Measurements from ENCODE around the gene SLC10A1. TPM values are rescaled to one million over a fixed set of nuclear protein-coding genes. Genes with fewer than 3 reads are reported as not detected.
"Not testable (repeated sequence)": the region's sequence is repeated elsewhere in the genome, so short reads cannot be mapped to it uniquely, and the experiment has no call there.

Gene SLC10A1
- total RNA-seq, 1 donor from 2014 or later: 0.86 TPM

GRCh38 chr14:69770559-69770958, 26.5 kb downstream of the SLC10A1 start:
- DNase-seq (ENCODE audit: low spot score): no peak

- no peak for DNase-seq (ENCODE audit: low spot score)
Observed at GRCh38 chr14:69769623-69770022, 27.4 kb downstream of the SLC10A1 start.

- DNase-seq (ENCODE audit: low spot score): no peak
Observed at GRCh38 chr14:69768873-69769272, 28.2 kb downstream of the SLC10A1 start.

- peak; percentile 92 for DNase-seq (ENCODE audit: low spot score)
Observed at GRCh38 chr14:69767369-69767999, 29.6 kb downstream of the SLC10A1 start.

GRCh38 chr14:69766984-69767368, 30.1 kb downstream of the SLC10A1 start, which contains the start of gene SRSF5:
Gene SRSF5 (plus strand): TSS chr14:69767142. CDS start chr14:69768157, 1,015 bp downstream.
- peak; percentile 96 for DNase-seq (ENCODE audit: low spot score)

- DNase-seq (ENCODE audit: low spot score): no peak
Observed at GRCh38 chr14:69763761-69764510, 33.1 kb downstream of the SLC10A1 start.

GRCh38 chr14:69760810-69761209, 36.2 kb downstream of the SLC10A1 start:
- no peak for DNase-seq (ENCODE audit: low spot score)

- no peak for DNase-seq (ENCODE audit: low spot score)
Observed at GRCh38 chr14:69756298-69756697, 40.7 kb downstream of the SLC10A1 start.

GRCh38 chr14:69755784-69756183, 41.3 kb downstream of the SLC10A1 start:
- peak; percentile 71 for DNase-seq (ENCODE audit: low spot score)

- no peak for DNase-seq (ENCODE audit: low spot score)
Observed at GRCh38 chr14:69755296-69755695, 41.7 kb downstream of the SLC10A1 start.

GRCh38 chr14:69754487-69754886, 42.6 kb downstream of the SLC10A1 start:
- DNase-seq (ENCODE audit: low spot score): no peak

- DNase-seq (ENCODE audit: low spot score): no peak
Observed at GRCh38 chr14:69753860-69754259, 43.2 kb downstream of the SLC10A1 start.

GRCh38 chr14:69752773-69753172, 44.3 kb downstream of the SLC10A1 start:
- no peak for DNase-seq (ENCODE audit: low spot score)

GRCh38 chr14:69750495-69750894, 46.5 kb downstream of the SLC10A1 start:
- no peak for DNase-seq (ENCODE audit: low spot score)

- no peak for DNase-seq (ENCODE audit: low spot score)
Observed at GRCh38 chr14:69749956-69750355, 47.1 kb downstream of the SLC10A1 start.

- peak; percentile 44 for DNase-seq (ENCODE audit: low spot score)
Observed at GRCh38 chr14:69741055-69741454, 56.0 kb downstream of the SLC10A1 start.

- not testable (repeated sequence) for DNase-seq (ENCODE audit: low spot score)
Observed at GRCh38 chr14:69736405-69736804, 60.6 kb downstream of the SLC10A1 start.

- not testable (repeated sequence) for DNase-seq (ENCODE audit: low spot score)
Observed at GRCh38 chr14:69731919-69732598, 65.0 kb downstream of the SLC10A1 start.

GRCh38 chr14:69727860-69728259, 69.2 kb downstream of the SLC10A1 start:
- DNase-seq (ENCODE audit: low spot score): no peak

- DNase-seq (ENCODE audit: low spot score): peak; percentile 84
Observed at GRCh38 chr14:69726761-69727511, 70.1 kb downstream of the SLC10A1 start.

Data from mucosa of gallbladder (tissue), 1 donor.